ENCODE measurements around the gene MYRIP.
"Not testable (repeated sequence)": the region's sequence is repeated elsewhere in the genome, so short reads cannot be mapped to it uniquely, and the experiment has no call there.

DNA sequence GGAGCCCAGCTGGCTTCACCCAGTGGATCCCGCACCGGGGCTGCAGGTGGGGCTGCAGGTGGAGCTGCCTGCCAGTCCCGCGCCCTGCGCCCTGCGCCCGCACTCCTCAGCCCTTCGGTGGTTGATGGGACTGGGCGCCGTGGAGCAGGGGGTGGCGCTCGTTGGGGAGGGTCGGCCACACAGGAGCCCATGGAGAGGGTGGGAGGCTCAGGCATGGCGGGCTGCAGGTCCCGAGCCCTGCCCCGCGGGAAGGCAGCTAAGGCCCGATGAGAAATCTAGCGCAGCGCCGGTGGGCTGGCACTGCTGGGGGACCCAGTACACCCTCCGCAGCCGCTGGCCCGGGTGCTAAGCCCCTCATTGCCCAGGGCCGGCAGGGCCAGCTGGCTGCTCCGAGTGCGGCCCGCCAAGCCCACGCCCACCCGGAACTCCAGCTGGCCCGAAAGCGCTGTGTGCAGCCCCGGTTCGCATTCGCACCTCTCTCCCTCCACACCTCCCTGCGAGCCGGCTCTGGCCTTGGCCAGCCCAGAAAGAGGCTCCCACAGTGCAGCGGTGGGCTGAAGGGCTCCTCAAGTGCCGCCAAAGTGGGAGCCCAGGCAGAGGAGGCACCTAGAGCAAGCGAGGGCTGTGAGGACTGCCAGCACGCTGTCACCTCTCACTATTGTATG lies 268.6 kb downstream of the MYRIP start:
- TF ChIP-seq, protein P1, sequence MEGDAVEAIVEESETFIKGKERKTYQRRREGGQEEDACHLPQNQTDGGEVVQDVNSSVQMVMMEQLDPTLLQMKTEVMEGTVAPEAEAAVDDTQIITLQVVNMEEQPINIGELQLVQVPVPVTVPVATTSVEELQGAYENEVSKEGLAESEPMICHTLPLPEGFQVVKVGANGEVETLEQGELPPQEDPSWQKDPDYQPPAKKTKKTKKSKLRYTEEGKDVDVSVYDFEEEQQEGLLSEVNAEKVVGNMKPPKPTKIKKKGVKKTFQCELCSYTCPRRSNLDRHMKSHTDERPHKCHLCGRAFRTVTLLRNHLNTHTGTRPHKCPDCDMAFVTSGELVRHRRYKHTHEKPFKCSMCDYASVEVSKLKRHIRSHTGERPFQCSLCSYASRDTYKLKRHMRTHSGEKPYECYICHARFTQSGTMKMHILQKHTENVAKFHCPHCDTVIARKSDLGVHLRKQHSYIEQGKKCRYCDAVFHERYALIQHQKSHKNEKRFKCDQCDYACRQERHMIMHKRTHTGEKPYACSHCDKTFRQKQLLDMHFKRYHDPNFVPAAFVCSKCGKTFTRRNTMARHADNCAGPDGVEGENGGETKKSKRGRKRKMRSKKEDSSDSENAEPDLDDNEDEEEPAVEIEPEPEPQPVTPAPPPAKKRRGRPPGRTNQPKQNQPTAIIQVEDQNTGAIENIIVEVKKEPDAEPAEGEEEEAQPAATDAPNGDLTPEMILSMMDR (IDR thresholded peaks at IDR 0.05; ENCODE audit: insufficient read depth, low read length, poor library complexity, severe bottlenecking), result not testable (repeated sequence)
- TF ChIP-seq EZH2phosphoT487 (conservative IDR thresholded peaks at IDR 0.05; ENCODE audit: low read length), result not testable (repeated sequence)

Measured in SU-DHL-6 (cell line).